Suppressor macrophage (primary cell): ENCODE measurements around the gene SPSB2.

Experiments used
- DNase-seq, 4 experiments: peaks; one replicate each; pipeline ENCODE4 v3.0.0-alpha.2; 2020 to 2022

The SPSB2 gene

DNA sequence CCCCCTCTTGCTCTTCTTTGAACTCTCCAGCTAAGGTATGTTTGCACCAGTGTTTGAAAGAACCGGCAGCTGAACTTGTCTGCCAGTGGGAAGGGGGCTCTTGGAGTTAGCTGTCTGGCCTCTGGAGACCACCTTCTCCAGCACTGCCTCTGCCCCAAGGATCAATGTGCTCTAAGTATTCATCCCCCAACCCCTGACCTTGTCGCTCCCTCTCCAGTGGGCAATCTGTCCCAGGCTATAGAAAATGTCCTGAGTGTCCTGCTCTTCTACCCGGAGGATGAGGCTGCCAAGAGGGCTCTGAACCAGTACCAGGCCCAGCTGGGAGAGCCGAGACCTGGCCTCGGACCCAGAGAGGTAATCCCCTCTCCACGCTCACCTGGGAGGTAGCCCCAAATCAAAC, 42.1 kb downstream of the SPSB2 start:
- DNase-seq = no peak

DNA sequence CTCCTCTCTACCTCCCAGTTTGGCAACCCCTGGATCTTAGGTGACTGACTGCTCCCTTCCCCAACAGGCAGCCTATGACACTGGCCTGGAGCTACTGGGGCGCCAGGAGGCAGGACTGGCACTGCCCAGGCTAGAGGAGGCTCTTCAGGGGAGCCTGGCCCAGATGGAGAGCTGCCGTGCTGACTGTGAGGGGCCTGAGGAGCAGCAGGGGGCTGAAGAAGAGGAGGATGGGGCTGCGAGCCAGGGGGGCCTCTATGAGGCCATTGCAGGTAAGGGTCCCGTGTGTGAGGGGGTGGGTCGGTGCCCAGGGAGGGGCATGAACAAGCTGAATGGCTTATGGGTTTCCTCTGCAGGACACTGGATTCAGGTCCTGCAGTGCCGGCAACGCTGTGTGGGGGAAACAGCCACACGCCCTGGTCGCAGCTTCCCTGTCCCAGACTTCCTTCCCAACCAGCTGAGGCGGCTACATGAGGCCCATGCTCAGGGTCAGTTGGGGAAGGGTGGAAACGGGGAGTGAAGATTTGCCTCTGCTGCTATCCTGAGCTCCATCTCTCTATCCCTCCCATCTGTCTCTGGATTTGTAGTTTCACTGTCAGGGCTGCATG, 42.7 kb downstream of the SPSB2 start:
- DNase-seq = peak in 2 of 4 experiments; percentile 38 to 50

DNA sequence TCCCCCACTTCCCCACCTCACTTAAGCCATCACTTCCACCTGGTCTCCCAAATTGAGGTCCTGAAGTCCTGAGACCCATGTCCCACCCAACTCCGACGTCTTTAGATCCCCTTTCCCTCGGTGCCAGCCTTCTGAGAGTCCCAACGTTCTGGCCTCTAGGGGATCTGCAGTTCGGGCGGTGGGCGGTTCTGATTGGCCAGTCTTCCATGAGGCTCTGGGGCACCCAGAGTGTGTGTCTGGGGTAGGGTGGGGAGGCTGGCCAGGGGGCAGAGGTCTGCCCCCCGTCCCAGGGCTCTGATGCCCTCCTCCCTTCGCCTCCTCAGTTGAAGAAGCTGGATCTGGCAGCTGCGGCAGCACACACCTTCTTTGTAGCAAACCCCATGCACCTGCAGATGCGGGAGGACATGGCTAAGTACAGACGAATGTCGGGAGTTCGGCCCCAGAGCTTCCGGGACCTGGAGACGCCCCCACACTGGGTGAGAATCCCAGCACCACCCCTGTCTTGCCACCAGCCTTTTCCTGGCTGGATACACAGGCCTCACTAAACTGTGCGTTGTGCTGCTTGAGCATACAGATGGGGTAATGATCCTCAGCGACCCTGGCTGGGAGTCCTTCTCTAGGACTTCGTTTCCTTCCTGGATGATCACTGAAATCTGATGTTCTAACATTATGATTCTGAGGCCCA, 43.4 kb downstream of the SPSB2 start:
- DNase-seq = peak in 1 of 4 experiments; percentile 27

- DNase-seq = peak in 3 of 4 experiments; percentile 25 to 53 (median 36)
Observed at GRCh38 chr12:6828781-6829535, 44.1 kb downstream of the SPSB2 start.

GRCh38 chr12:6827982-6828780, 44.9 kb downstream of the SPSB2 start, which contains the start of gene P3H3:
Gene P3H3, plus strand, starts transcription at chr12:6828407. Its CDS starts 34 bp downstream, at chr12:6828441.
- peak in 2 of 4 experiments; percentile 38 to 55 for DNase-seq

DNA sequence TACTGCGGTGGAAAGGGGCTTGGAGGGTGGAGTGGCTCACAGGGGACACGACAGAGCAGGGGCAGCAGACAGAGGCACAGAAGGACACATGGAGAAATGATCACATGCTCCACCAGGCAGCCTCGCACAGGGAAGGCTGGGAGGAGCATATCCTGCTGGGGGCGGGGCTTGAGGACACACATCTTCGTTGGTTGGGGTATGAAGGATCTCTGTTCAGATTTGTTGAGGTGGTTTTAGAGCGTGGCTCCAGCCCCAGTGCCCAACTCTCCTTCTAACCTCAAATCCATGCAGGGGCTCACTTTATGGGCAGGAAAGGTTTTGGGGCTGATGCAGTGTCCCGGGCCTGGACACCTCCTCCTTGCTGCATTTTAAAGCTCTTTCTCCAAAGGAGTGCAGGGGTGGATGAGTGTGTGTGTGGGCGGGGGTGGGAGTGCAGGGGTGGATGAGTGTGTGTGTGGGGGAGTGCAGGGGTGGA, 45.6 kb downstream of the SPSB2 start:
- peak; percentile 40 to 72 (median 63) for DNase-seq

GRCh38 chr12:6826734-6827436, 46.2 kb downstream of the SPSB2 start:
- peak in 1 of 4 experiments; percentile 0 for DNase-seq

DNA sequence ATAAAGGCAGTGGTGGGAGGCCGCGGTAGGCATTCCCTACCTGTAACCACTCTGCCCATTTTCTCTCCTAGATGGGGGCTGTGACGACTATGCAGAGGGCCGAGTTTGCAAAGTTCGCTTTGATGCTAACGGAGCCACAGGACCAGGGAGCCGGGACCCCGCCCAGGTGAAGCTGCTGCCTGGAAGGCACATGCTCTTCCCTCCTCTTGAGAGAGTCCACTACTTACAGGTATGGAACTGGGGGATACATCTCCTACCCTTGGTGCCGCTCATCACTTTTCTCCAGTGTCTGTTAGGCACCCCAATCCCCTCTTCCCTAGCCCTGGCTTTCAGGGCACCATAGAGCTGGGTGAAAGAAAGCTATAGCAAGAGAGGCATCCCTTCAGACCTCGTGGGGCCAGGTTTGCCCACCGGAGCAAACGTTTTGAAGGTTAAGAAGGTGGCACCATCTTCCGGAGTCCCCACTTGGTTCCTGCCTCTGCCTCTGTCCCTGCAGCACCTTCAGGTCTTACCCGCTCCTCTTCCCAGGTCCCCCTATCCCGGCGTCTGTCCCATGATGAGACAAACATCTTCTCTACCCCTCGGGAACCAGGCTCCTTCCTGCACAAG, 46.9 kb downstream of the SPSB2 start:
- DNase-seq = peak in 1 of 4 experiments; percentile 1

DNA sequence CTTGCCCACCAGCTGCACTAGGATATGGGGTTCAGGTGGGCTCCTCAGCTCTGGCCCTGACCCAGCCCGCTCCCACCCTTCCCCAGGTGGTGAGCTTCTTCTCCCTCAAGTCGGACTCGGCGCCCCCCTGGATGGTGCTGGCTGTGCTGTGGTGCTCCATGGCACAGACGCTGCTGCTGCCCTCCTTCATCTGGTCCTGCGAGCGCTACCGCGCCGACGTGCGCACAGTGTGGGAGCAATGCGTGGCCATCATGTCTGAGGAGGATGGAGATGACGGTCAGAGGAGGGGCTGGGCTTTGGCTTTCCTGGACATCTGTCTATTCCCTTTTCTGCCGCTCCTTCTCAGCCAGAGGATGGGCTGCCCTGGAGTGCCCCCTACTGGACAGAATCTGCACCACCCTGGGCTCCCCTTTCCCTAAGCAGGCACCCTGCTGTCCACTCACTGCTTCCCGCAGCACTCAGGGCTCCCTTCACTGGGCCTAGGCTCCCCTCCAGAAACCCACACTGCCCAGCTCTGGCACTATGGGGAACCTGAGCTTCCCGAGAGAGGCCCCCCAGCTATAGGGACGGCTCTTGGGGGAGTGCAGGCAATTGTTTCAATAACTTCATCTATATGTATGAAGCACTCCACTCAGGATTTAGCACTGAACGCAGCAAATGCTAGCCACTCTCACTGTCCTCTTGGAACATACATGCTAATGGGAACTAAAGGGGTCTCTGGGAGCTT, 47.5 kb downstream of the SPSB2 start:
- peak; percentile 89 to 95 (median 92) for DNase-seq

GRCh38 chr12:6824901-6825381, 48.2 kb downstream of the SPSB2 start:
- peak in 1 of 4 experiments; percentile 0 for DNase-seq

GRCh38 chr12:6824085-6824775, 48.9 kb downstream of the SPSB2 start:
- DNase-seq = peak in 1 of 4 experiments; percentile 1

DNA sequence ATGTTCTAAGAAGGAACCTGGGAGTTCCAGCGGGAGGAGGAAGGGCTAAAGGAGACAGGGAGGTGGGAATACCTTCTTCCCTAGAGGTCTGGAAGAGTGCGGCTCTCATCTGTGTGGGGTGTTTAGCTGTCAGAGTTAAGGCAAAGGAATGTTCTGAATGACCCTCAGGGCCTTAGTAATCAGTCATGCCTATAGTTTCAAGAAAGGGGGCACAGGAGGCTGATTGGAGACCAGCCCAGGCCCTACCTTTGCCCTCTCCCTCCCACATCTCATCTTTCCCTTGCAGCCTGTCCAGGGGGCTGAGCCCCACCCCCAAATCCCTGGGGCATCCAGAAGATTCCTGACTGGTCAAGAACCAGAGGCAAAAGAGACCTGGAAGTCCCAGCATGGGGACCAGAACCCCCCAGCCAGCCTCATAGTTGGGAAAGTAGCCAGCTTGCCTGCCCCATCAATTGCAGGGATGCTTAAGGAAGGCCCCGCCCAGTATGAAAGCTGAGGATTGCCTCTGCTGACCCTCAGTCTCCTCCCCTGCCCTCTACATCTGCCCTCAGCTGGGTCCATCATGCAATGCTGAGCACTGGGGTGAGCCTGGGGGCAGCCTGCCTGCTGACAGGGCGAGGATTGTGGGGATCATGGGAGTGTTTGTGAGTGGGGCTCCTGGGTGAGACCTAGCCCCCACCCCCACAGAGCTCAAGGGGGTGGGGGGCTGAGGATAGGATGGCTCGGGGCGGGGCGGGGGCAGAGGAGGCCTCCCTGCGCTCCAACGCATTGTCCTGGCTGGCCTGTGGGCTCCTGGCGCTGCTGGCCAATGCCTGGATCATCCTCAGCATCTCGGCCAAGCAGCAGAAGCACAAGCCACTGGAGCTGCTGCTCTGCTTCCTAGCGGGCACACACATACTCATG, 49.7 kb downstream of the SPSB2 start:
- peak in 1 of 4 experiments; percentile 1 for DNase-seq

DNA sequence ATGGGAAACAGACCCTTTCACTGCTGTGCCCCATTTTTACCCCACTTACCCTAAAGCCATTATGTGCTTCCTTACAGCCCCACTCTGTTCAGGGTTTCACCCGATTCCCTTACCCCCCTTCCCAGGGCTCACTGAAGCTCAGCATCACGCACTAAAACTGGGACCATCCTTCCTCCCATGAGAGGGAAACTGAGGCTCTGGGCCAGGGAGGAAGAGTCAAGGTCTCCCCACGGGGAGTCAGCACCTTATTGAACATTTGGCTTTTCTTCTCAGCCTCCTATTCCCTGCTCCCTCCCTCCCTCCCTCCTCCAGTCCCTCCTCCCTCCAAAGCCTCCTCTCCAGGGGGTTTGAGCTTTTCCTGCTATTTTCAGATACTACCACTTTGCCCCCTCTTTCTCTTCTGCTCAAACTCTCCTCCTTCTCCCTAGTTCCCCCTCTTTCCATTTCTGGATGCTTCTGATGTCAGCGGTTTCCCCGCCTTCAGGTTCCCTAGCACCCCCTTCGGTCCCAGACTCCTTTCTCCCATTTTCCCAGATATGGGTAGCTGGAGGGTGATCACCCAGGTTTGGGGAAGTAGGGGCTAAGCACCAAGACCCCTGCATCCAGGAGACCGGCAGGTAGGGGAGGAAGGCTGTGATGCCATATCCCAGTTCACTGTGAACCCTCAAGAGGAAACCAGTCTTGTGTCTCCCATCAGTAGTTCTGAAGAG, 50.5 kb downstream of the SPSB2 start:
- DNase-seq = peak in 1 of 4 experiments; percentile 1

DNA sequence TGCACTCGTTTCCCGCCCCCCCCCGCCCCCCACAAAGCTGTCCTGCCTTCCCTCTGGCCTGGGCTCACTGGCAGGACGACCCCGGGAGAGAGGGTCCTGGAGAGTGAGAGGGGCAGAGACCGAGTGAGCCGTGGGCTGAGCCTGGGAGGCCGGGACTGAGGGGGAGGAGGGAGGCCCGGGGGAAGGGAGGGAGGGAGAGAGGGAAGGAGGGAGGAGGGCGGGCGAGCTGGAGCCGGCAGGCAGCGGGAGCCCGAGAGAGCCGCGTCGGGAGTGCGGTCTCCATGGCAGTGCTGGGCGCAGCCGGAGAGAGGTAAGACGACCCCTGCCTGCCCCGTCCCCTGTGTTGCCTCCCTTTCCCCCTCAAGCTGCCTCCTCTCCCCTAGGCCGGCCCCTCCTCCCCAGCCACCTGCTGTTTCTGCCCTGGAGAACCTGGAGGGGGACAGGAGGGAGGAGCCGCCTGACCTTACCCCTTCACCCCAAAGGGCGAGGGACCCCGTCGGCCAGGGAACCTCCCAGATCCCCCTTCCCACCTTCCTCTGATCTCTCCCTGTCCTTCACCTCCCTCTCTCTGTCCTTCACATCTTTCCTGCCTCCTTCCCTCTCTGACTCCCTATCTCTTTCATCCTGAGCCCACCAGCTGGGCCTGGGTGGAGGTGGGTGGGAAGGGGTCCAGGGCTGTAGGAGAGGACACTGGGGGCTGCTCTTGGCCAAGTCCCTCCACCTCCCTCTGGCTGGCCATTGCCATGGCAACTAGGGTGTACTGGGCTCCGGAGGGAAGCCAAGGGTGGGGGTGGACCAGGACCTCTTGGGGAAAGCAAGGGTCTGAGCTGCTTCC, 51.3 kb downstream of the SPSB2 start, which contains the start of gene GPR162:
Gene GPR162 (plus strand): TSS at position 231 of the 835 bp plus-strand sequence. CDS start 2,078 bp downstream, outside the sequence.
- peak; percentile 26 to 71 (median 58) for DNase-seq
